Right lobe of liver (tissue), 4 donors: ENCODE measurements around the gene CPEB4.

Source experiments
- POLR2A ChIP-seq: fragments of 450-650 bp; IDR thresholded peaks from one replicate; pipeline ENCODE4 v1.6.1; 2017; ENCODE audit warnings: antibody characterized with exemption, mild to moderate bottlenecking
- TF ChIP-seq, protein P1 (sequence below), 4 donors: fragments of 200-600 bp in 3 of 4; fragments of 450-650 bp in 1 of 4; IDR thresholded peaks; one replicate each; pipeline versions ENCODE4 v1.5.1 to v1.8.0; 2016 to 2022; ENCODE audit warnings: antibody characterized with exemption in 4 of 4, mild to moderate bottlenecking in 2 of 4
- donor health status: DM: no; HTN: no; CAD: no.
- donor health status: DM: no; HTN: no; CAD: no.
- donor health status: DM: no; HTN: yes; CAD: no.

DNA sequence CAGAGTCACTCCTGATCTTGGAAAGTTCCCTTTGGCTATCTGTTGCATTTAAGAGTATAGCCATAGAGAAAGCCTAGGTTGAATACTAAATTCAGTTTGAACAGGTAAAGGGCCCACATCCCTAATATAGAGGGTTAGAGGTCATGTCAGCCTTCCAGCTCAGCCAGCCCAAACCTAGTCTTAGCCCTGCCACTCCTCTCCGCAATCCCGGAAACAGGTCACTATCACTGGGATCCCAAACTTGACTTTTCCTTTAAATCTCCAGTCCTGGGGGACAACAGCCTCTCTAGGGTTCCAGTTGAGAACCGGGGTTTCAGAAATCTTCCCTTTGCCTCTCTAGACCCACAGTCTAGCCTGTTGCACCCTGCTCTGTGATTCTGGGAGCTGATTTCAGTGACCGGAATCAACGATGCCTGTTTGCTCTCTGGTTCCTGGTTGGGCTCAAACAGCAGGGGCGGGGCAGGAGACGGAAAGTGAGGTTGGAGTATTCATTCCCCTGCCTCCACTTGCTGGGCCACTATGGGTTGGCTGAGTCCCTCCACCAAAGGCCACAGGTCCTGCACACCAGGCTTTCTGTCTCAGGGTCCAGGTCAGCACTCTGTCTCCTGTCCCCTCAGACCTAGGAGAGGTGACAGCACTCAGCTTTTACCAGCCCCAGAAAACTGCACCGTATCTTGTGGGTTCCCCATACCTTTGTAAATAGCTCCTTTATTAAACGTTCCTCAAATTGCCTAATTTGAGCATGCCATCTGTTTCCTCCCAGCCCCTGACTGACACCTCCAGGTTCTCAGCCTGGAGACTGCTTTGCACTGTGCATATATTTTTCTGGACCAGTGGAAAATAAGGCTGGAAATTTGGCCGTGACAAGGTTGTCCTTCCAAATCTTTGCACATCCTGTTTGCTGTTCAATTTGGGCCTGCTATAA lies 23.8 kb upstream of the CPEB4 start:
- TF ChIP-seq POLR2A: no peak
- TF ChIP-seq, protein P1, sequence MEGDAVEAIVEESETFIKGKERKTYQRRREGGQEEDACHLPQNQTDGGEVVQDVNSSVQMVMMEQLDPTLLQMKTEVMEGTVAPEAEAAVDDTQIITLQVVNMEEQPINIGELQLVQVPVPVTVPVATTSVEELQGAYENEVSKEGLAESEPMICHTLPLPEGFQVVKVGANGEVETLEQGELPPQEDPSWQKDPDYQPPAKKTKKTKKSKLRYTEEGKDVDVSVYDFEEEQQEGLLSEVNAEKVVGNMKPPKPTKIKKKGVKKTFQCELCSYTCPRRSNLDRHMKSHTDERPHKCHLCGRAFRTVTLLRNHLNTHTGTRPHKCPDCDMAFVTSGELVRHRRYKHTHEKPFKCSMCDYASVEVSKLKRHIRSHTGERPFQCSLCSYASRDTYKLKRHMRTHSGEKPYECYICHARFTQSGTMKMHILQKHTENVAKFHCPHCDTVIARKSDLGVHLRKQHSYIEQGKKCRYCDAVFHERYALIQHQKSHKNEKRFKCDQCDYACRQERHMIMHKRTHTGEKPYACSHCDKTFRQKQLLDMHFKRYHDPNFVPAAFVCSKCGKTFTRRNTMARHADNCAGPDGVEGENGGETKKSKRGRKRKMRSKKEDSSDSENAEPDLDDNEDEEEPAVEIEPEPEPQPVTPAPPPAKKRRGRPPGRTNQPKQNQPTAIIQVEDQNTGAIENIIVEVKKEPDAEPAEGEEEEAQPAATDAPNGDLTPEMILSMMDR (IDR thresholded peaks at IDR 0.05): no peak
